Keratinocyte (primary cell): ENCODE results near the gene SKIDA1. TPM values are rescaled to one million over a fixed set of nuclear protein-coding genes. Genes with fewer than 3 reads are reported as not detected.
"Not testable (repeated sequence)": the region's sequence is repeated elsewhere in the genome, so short reads cannot be mapped to it uniquely, and the experiment has no call there.

Experiments used
- DNase-seq: peaks from one replicate; pipeline ENCODE4 v3.0.0-alpha.2; 2011; ENCODE audit warnings: low read depth, missing footprints, low spot score
- FAIRE-seq: peaks from 2 replicates; lab custom pipeline; 2011; peaks lifted over from hg19 to GRCh38; lab: Jason Lieb, UNC
- H2AFZ ChIP-seq: 2 replicates; pipeline ENCODE4 v1.6.0; 2012; ENCODE audit warnings: low read length, control low read depth, inconsistent platforms; ENCODE audit not compliant: control insufficient read depth
- H3K27ac ChIP-seq: 2 replicates; pipeline ENCODE4 v1.5.1; 2011; ENCODE audit warnings: low read length; ENCODE audit not compliant: control insufficient read depth, insufficient read depth
- H3K27me3 ChIP-seq: 3 replicates; pipeline ENCODE4 v1.6.0; 2011; ENCODE audit warnings: low read length; ENCODE audit not compliant: control insufficient read depth, insufficient read depth; ENCODE audit errors: extremely low read depth
- H3K36me3 ChIP-seq, 2 experiments: 2 replicates in 1 of 2; 3 replicates in 1 of 2; pipeline ENCODE4 v1.5.1; 2011; ENCODE audit warnings: low read length in 2 of 2, mild to moderate bottlenecking in 1 of 2; ENCODE audit not compliant: control insufficient read depth in 2 of 2, insufficient read depth in 2 of 2; ENCODE audit errors: extremely low read depth in 1 of 2
- H3K4me1 ChIP-seq: 3 replicates; pipeline ENCODE4 v1.5.1; 2011; ENCODE audit warnings: low read length; ENCODE audit not compliant: control insufficient read depth, insufficient read depth; ENCODE audit errors: extremely low read depth
- H3K4me2 ChIP-seq: 3 replicates; pipeline ENCODE4 v1.6.0; 2011; ENCODE audit warnings: low read depth, low read length; ENCODE audit not compliant: control insufficient read depth, insufficient read depth; ENCODE audit errors: extremely low read depth
- H3K4me3 ChIP-seq, 3 experiments: fragments of 200-600 bp in 1 of 3; sonication (generic) in 1 of 3; 2 replicates in 2 of 3; 3 replicates in 1 of 3; pipeline ENCODE4 v1.5.1; 2011 to 2016; ENCODE audit warnings: low read length in 3 of 3, mild to moderate bottlenecking in 3 of 3, control low read depth in 2 of 3, inconsistent platforms in 1 of 3, low read depth in 1 of 3, mixed read lengths in 1 of 3, mixed run types in 1 of 3, moderate library complexity in 1 of 3; ENCODE audit not compliant: control insufficient read depth in 2 of 3, insufficient read depth in 2 of 3; ENCODE audit errors: extremely low read depth in 1 of 3
- H3K79me2 ChIP-seq: 2 replicates; pipeline ENCODE4 v1.6.0; 2012; ENCODE audit warnings: low read length; ENCODE audit not compliant: control insufficient read depth, insufficient read depth
- H3K9ac ChIP-seq: 3 replicates; pipeline ENCODE4 v1.6.0; 2011; ENCODE audit warnings: low read length; ENCODE audit not compliant: control insufficient read depth, insufficient read depth; ENCODE audit errors: extremely low read depth
- H3K9me1 ChIP-seq: 3 replicates; pipeline ENCODE4 v1.6.0; 2011; ENCODE audit warnings: low read length; ENCODE audit not compliant: control insufficient read depth, insufficient read depth; ENCODE audit errors: extremely low read depth
- H3K9me3 ChIP-seq: 2 replicates; pipeline ENCODE4 v1.5.1; 2012; ENCODE audit warnings: low read depth, low read length; ENCODE audit not compliant: control insufficient read depth
- H4K20me1 ChIP-seq: 3 replicates; pipeline ENCODE4 v1.6.0; 2011; ENCODE audit warnings: low read length; ENCODE audit not compliant: control insufficient read depth, insufficient read depth; ENCODE audit errors: extremely low read depth
- EZH2 ChIP-seq: IDR thresholded peaks from one replicate; pipeline ENCODE4 v1.6.1; 2012; ENCODE audit warnings: inconsistent platforms, mild to moderate bottlenecking, low read length, moderate library complexity
- dilution Hi-C: fragments of 300-500 bp; cut with MboI; formaldehyde crosslinking; loops from one replicate; pipeline ENCODE4 v1.7.0; 2020; ENCODE audit warnings: low sequenced_read_pairs; ENCODE audit not compliant: extremely low pct_ligation_motif_present
- polyA plus RNA-seq, 5 experiments: library from polyadenylated mRNA; depleted of rRNA in 3 of 5; stranded (reverse) in 3 of 5; stranded (forward) in 1 of 5; unstranded in 1 of 5; fragments of >200 nt; gene quantifications; 1 replicate in 1 of 5; 2 replicates in 3 of 5; 3 replicates in 1 of 5; pipeline versions ENCODE4 v1.2.1 to v1.2.3, GENCODE V29; 2011 to 2012; ENCODE audit warnings: missing spikeins in 2 of 5, low read depth in 1 of 5, low replicate concordance in 1 of 5
- TF ChIP-seq, protein P1 (sequence below), 3 experiments: IDR thresholded peaks in 1 of 3; conservative IDR thresholded peaks in 1 of 3; optimal IDR thresholded peaks in 1 of 3; 2 replicates in 2 of 3; 3 replicates in 1 of 3; pipeline versions ENCODE3 to v1.5.1; 2011; ENCODE audit warnings: low read length in 3 of 3, mild to moderate bottlenecking in 3 of 3, moderate library complexity in 2 of 3, control low read depth in 1 of 3, inconsistent platforms in 1 of 3; ENCODE audit not compliant: insufficient read depth in 2 of 3; ENCODE audit errors: extremely low read depth in 1 of 3

The SKIDA1 gene
- polyA plus RNA-seq, 1 donor (not counting 4 experiments of a cell fraction or from before 2014, with no cell fraction given): 0.13 TPM

DNA sequence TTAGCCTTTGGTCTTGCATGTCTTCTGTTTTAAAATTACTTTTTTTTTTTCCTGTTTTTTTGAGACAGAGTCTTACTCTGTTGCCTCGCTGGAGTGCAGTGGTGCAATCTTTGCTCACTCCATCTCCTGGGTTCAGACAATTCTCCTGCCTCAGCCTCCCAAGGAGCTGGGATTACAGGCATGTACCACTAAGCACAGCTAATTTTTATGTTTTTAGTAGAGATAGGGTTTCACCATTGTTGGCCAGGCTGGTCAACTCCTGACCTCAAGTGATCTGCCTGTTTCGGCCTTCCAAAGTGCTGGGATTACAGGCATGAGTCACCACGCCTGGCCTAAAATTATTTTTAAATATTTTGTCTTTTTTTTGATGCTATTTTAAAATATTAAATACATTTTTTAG lies 47.1 kb upstream of the SKIDA1 start:
- H3K9me3 ChIP-seq: no peaks in the 10 kb centered on the region
- H3K27ac ChIP-seq: no peak overlapping the region
- H3K36me3 ChIP-seq: peaks cover 0 to 6% of the 10 kb centered on the region in 2 experiments
- no peak for TF ChIP-seq EZH2
- TF ChIP-seq, protein P1, sequence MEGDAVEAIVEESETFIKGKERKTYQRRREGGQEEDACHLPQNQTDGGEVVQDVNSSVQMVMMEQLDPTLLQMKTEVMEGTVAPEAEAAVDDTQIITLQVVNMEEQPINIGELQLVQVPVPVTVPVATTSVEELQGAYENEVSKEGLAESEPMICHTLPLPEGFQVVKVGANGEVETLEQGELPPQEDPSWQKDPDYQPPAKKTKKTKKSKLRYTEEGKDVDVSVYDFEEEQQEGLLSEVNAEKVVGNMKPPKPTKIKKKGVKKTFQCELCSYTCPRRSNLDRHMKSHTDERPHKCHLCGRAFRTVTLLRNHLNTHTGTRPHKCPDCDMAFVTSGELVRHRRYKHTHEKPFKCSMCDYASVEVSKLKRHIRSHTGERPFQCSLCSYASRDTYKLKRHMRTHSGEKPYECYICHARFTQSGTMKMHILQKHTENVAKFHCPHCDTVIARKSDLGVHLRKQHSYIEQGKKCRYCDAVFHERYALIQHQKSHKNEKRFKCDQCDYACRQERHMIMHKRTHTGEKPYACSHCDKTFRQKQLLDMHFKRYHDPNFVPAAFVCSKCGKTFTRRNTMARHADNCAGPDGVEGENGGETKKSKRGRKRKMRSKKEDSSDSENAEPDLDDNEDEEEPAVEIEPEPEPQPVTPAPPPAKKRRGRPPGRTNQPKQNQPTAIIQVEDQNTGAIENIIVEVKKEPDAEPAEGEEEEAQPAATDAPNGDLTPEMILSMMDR (optimal IDR thresholded peaks at IDR 0.05 in 1 of 3, IDR thresholded peaks at IDR 0.05 in 1 of 3, conservative IDR thresholded peaks at IDR 0.05 in 1 of 3; ENCODE audit: extremely low read depth in 1 of 3, insufficient read depth in 2 of 3, low read length in 3 of 3): no peak
- no peaks in the 10 kb centered on the region for H3K9me1 ChIP-seq
- no peak overlapping the region for H2AFZ ChIP-seq
- peaks cover 94% of the 10 kb centered on the region for H3K79me2 ChIP-seq
- H3K4me2 ChIP-seq: no peak overlapping the region
- H3K9ac ChIP-seq: no peak overlapping the region
- dilution Hi-C loops: no loop called here
- DNase-seq: no peak
- no peaks in the 10 kb centered on the region for H3K4me1 ChIP-seq
- no peaks in the 10 kb centered on the region for H3K27me3 ChIP-seq
- H4K20me1 ChIP-seq: no peaks in the 10 kb centered on the region
- FAIRE-seq: no peak
- H3K4me3 ChIP-seq: no peak overlapping the region

DNA sequence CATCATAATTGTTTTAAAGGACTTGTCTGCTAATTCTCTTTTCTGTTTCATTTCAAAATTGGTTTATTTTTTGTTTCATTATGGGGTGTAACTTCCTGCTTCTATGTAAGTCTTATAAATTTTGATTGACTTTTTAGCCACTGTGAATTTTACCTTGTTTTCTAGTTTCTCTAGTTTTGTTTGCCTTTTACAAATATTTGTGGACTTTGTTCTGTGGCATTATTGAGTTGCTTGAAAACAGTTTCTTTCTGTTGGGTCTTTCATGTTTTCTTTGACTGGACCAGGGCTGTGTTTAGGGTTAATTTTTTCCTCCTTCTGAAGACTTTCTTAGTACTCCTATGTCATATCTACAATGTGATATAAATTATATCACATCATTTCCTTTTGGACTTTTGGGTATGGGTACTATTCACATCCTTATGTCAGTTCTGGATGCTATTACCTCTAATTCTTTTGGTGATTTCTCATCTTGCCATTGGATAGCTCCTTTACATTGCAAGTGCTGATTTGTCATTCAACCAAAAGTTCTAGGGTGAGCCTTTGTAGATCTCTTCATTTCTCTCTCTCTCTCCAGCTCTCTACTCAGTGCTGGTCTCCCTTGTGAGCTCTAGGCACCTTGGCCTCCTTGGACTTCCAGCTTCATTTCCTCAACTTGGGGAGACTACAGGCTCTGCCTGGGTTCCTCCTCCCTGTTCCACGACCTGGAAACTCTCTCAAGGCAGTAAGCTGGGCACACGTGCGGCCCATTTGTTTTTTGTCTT lies 45.5 kb upstream of the SKIDA1 start:
- Histone ChIP-seq H3K9ac (no peak overlapping the region), H3K9me3 (no peaks in the 10 kb centered on the region), H3K27me3 (no peaks in the 10 kb centered on the region), H3K4me2 (no peak overlapping the region), H3K9me1 (no peaks in the 10 kb centered on the region), H3K4me3 (no peak overlapping the region), H2AFZ (no peak overlapping the region), H3K27ac (no peak overlapping the region), H4K20me1 (no peaks in the 10 kb centered on the region), H3K79me2 (peaks cover 93% of the 10 kb centered on the region), H3K4me1 (no peaks in the 10 kb centered on the region), H3K36me3 (peaks cover 0 to 4% of the 10 kb centered on the region in 2 experiments)
- no peak for TF ChIP-seq EZH2
- TF ChIP-seq, protein P1 (optimal IDR thresholded peaks at IDR 0.05 in 1 of 3, IDR thresholded peaks at IDR 0.05 in 1 of 3, conservative IDR thresholded peaks at IDR 0.05 in 1 of 3; ENCODE audit: extremely low read depth in 1 of 3, insufficient read depth in 2 of 3, low read length in 3 of 3): no peak
- dilution Hi-C loops: no loop called here
- FAIRE-seq (no peak), DNase-seq (no peak)

DNA sequence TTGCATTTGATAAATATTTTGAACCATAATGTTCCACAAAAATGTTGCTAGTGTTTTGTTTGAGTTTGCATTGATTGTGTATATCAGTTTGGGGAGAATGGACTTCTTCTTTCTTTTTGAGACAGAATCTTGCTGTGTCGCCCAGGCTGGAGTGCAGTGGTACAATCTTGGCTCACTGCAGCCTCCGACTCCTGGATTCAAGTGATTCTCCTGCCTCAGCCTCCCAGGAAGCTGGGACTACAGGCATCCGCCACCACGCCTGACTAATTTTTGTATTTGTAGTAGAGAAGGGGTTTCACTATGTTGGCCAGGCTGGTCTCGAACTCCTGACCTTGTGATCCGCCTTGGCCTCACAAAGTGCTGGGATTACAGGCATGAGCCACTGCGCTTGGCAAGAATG lies 33.5 kb upstream of the SKIDA1 start:
- H3K4me2 ChIP-seq, DNase-seq, H3K4me3 ChIP-seq, H2AFZ ChIP-seq, dilution Hi-C loops, H3K9ac ChIP-seq, FAIRE-seq, H4K20me1 ChIP-seq, H3K4me1 ChIP-seq, H3K9me3 ChIP-seq, H3K27ac ChIP-seq, H3K27me3 ChIP-seq, H3K9me1 ChIP-seq: not testable (repeated sequence)
- peaks cover 11 to 18% of the 10 kb centered on the region in 2 experiments for H3K36me3 ChIP-seq
- H3K79me2 ChIP-seq: peaks cover 84% of the 10 kb centered on the region
